Stomach smooth muscle (tissue), 2 donors: ENCODE data around the gene WNK2.

Source experiments
- H3K27ac ChIP-seq: one replicate; pipeline ENCODE4 v1.7.0; 2013; ENCODE audit warnings: mild to moderate bottlenecking, low read length, inconsistent platforms
- H3K27me3 ChIP-seq, 2 donors: one replicate each; pipeline ENCODE4 v1.7.0; 2013; ENCODE audit warnings: low read length in 2 of 2; ENCODE audit not compliant: insufficient read depth in 2 of 2, control insufficient read depth in 1 of 2
- H3K36me3 ChIP-seq, 2 donors: one replicate each; pipeline ENCODE4 v1.7.0; 2013; ENCODE audit warnings: low read length in 2 of 2; ENCODE audit not compliant: control insufficient read depth in 2 of 2, insufficient read depth in 2 of 2
- H3K4me1 ChIP-seq: one replicate; pipeline ENCODE4 v1.7.0; 2013; ENCODE audit warnings: low read length; ENCODE audit not compliant: control insufficient read depth, insufficient read depth
- H3K4me3 ChIP-seq, 2 donors: one replicate each; pipeline ENCODE4 v1.7.0; 2013; ENCODE audit warnings: low read length in 2 of 2
- H3K9ac ChIP-seq, 2 donors: one replicate each; pipeline ENCODE4 v1.7.0; 2013; ENCODE audit warnings: low read length in 2 of 2, mild to moderate bottlenecking in 1 of 2
- H3K9me3 ChIP-seq, 2 donors: one replicate each; pipeline ENCODE4 v1.7.0; 2013; ENCODE audit warnings: low read length in 2 of 2; ENCODE audit not compliant: control insufficient read depth in 2 of 2
- donor health status: healthy.
- donor health status: Pancreatic carcinoma.

WNK2 gene

GRCh38 chr9:93258419-93258817, 74.5 kb downstream of the WNK2 start:
- Histone ChIP-seq H3K27ac (no peak overlapping the region), H3K9me3 (no peaks in the 10 kb centered on the region), H3K9ac (no peak overlapping the region), H3K4me3 (no peak overlapping the region), H3K36me3 (peaks cover 20 to 35% of the 10 kb centered on the region in 2 donors), H3K4me1 (no peaks in the 10 kb centered on the region), H3K27me3 (no peaks in the 10 kb centered on the region)

- no peaks in the 10 kb centered on the region for H3K4me1 ChIP-seq
- H3K27me3 ChIP-seq = no peaks in the 10 kb centered on the region
- H3K27ac ChIP-seq = no peak overlapping the region
- H3K4me3 ChIP-seq = no peak overlapping the region
- H3K36me3 ChIP-seq = peaks cover 22 to 34% of the 10 kb centered on the region in 2 donors
- H3K9me3 ChIP-seq = no peaks in the 10 kb centered on the region
- H3K9ac ChIP-seq = no peak overlapping the region
These were observed 75.0 kb downstream of the WNK2 start for GRCh38 chr9:93258818-93259489.

- Histone ChIP-seq H3K4me3 (no peak overlapping the region), H3K36me3 (peaks cover 29 to 37% of the 10 kb centered on the region in 2 donors), H3K27me3 (no peaks in the 10 kb centered on the region), H3K9ac (no peak overlapping the region), H3K4me1 (no peaks in the 10 kb centered on the region), H3K9me3 (no peaks in the 10 kb centered on the region), H3K27ac (no peak overlapping the region)
These were observed 75.7 kb downstream of the WNK2 start for GRCh38 chr9:93259490-93260262.

- Histone ChIP-seq H3K4me3 (no peak overlapping the region), H3K4me1 (no peaks in the 10 kb centered on the region), H3K9me3 (no peaks in the 10 kb centered on the region), H3K9ac (no peak overlapping the region), H3K27me3 (no peaks in the 10 kb centered on the region), H3K27ac (no peak overlapping the region), H3K36me3 (peaks cover 33 to 38% of the 10 kb centered on the region in 2 donors)
These were observed 76.5 kb downstream of the WNK2 start for GRCh38 chr9:93260263-93261066.

GRCh38 chr9:93261281-93261680, 77.3 kb downstream of the WNK2 start:
- Histone ChIP-seq H3K4me3 (no peak overlapping the region), H3K36me3 (peaks cover 36% of the 10 kb centered on the region in 2 donors), H3K27ac (no peak overlapping the region), H3K4me1 (no peaks in the 10 kb centered on the region), H3K9ac (no peak overlapping the region), H3K27me3 (no peaks in the 10 kb centered on the region), H3K9me3 (no peaks in the 10 kb centered on the region)

GRCh38 chr9:93261735-93262523, 78.0 kb downstream of the WNK2 start:
- Histone ChIP-seq H3K9ac (no peak overlapping the region), H3K4me3 (no peak overlapping the region), H3K9me3 (no peaks in the 10 kb centered on the region), H3K27me3 (no peaks in the 10 kb centered on the region), H3K4me1 (no peaks in the 10 kb centered on the region), H3K36me3 (peaks cover 32 to 41% of the 10 kb centered on the region in 2 donors), H3K27ac (no peak overlapping the region)

- no peak overlapping the region for H3K27ac ChIP-seq
- no peak overlapping the region for H3K4me3 ChIP-seq
- no peaks in the 10 kb centered on the region for H3K4me1 ChIP-seq
- no peaks in the 10 kb centered on the region for H3K9me3 ChIP-seq
- H3K27me3 ChIP-seq = no peaks in the 10 kb centered on the region
- peaks cover 30 to 42% of the 10 kb centered on the region in 2 donors for H3K36me3 ChIP-seq
- no peak overlapping the region for H3K9ac ChIP-seq
These were observed 78.8 kb downstream of the WNK2 start for GRCh38 chr9:93262537-93263310.

- Histone ChIP-seq H3K9ac (no peak overlapping the region), H3K4me1 (no peaks in the 10 kb centered on the region), H3K27ac (no peak overlapping the region), H3K4me3 (no peak overlapping the region), H3K36me3 (peaks cover 37 to 46% of the 10 kb centered on the region in 2 donors), H3K9me3 (no peaks in the 10 kb centered on the region), H3K27me3 (no peaks in the 10 kb centered on the region)
These were observed 79.6 kb downstream of the WNK2 start for GRCh38 chr9:93263334-93264229.
